Measurements from ENCODE around the gene ASTL. TPM values are rescaled to one million over a fixed set of nuclear protein-coding genes. Genes with fewer than 3 reads are reported as not detected.

The ASTL gene
- total RNA-seq, 2 donors from 2014 or later = not detected

GRCh38 chr2:96095116-96095636, 43.1 kb downstream of the ASTL start:
- intact Hi-C loops (cut with DNase I) = no loop called here
- Histone ChIP-seq H3K4me3 (no peak overlapping the region), H3K27me3 (no peaks in the 10 kb centered on the region), H3K36me3 (replicated peaks in 1 of 2; ENCODE audit: insufficient read depth in 1 of 2, low read depth in 2 of 2) (no peaks in the 10 kb centered on the region), H3K4me1 (peaks cover 19% of the 10 kb centered on the region), H3K9me3 (no peaks in the 10 kb centered on the region), H3K27ac (no peak overlapping the region)
- TF ChIP-seq POLR2A (IDR thresholded peaks at IDR 0.05) = no peak
- TF ChIP-seq, protein P1, sequence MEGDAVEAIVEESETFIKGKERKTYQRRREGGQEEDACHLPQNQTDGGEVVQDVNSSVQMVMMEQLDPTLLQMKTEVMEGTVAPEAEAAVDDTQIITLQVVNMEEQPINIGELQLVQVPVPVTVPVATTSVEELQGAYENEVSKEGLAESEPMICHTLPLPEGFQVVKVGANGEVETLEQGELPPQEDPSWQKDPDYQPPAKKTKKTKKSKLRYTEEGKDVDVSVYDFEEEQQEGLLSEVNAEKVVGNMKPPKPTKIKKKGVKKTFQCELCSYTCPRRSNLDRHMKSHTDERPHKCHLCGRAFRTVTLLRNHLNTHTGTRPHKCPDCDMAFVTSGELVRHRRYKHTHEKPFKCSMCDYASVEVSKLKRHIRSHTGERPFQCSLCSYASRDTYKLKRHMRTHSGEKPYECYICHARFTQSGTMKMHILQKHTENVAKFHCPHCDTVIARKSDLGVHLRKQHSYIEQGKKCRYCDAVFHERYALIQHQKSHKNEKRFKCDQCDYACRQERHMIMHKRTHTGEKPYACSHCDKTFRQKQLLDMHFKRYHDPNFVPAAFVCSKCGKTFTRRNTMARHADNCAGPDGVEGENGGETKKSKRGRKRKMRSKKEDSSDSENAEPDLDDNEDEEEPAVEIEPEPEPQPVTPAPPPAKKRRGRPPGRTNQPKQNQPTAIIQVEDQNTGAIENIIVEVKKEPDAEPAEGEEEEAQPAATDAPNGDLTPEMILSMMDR (IDR thresholded peaks at IDR 0.05) = no peak
- DNase-seq (no peak), ATAC-seq (no peak)
- WGBS, 2 donors = 55 to 75% methylated on average over 6 to 7 of the region's 7 CpGs

- 91 to 97% methylated on average over 4 of the region's 4 CpGs for WGBS, 2 donors
Measured at GRCh38 chr2:96093528-96093927, 44.8 kb downstream of the ASTL start.

DNA sequence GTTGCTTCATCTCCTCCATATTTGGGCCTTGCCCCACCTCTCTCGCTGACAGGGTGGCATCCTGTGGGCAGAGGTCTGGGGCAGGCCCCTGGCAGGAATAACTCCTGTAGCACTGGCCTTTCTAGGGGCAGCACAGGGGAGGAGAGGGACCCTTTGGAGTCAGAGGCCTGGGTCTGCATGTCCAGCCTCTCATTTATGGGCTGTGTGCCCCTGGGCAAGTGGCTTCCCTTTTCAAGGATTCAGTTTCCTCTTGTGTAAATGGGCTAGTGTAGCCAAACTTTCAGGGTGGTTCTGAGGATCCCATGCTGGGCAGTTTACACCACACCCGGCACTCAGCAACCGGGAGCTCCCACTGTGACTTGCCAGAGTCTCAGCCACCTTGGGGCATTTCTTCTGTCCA, 45.4 kb downstream of the ASTL start:
- WGBS, 2 donors = 69 to 89% methylated on average over 3 of the region's 3 CpGs
- H3K36me3 ChIP-seq (replicated peaks in 1 of 2; ENCODE audit: insufficient read depth in 1 of 2, low read depth in 2 of 2) = no peaks in the 10 kb centered on the region
- H3K27ac ChIP-seq = no peak overlapping the region
- H3K4me3 ChIP-seq = no peak overlapping the region
- H3K4me1 ChIP-seq = peaks cover 29% of the 10 kb centered on the region
- H3K9me3 ChIP-seq = no peaks in the 10 kb centered on the region
- ATAC-seq (no peak), DNase-seq (no peak)
- intact Hi-C loops (cut with DNase I) = no loop called here
- H3K27me3 ChIP-seq = no peaks in the 10 kb centered on the region
- TF ChIP-seq, protein P1 (IDR thresholded peaks at IDR 0.05) = no peak
- no peak for TF ChIP-seq POLR2A (IDR thresholded peaks at IDR 0.05)

More at GRCh38 chr2:96093528-96093927, 44.8 kb downstream of the ASTL start:
- Histone ChIP-seq H3K27me3 (no peaks in the 10 kb centered on the region), H3K9me3 (no peaks in the 10 kb centered on the region), H3K27ac (no peak overlapping the region), H3K36me3 (replicated peaks in 1 of 2; ENCODE audit: insufficient read depth in 1 of 2, low read depth in 2 of 2) (no peaks in the 10 kb centered on the region), H3K4me3 (no peak overlapping the region), H3K4me1 (peaks cover 29% of the 10 kb centered on the region)
- intact Hi-C loops (cut with DNase I) = no loop called here
- ATAC-seq = no peak
- TF ChIP-seq POLR2A (IDR thresholded peaks at IDR 0.05) = no peak
- TF ChIP-seq, protein P1 (IDR thresholded peaks at IDR 0.05) = no peak
- DNase-seq = no peak

DNA sequence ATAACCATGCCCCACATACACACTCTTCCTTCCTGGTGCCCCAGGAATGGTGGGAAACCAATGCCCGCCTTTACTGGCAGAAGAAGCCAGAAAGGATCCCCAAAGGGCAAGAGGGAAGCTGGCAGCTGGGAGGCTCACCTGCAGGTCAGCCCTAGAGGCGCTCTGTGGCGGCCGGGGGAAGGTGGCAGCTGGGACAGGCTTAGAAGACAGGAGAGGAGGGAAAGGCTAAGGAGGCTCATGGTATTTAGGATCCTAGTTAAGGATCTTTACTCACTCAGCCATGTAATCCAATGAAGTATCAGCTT, 45.8 kb downstream of the ASTL start:
- Histone ChIP-seq H3K27me3 (no peaks in the 10 kb centered on the region), H3K27ac (no peak overlapping the region), H3K9me3 (no peaks in the 10 kb centered on the region), H3K4me1 (peaks cover 29% of the 10 kb centered on the region), H3K4me3 (no peak overlapping the region), H3K36me3 (replicated peaks in 1 of 2; ENCODE audit: insufficient read depth in 1 of 2, low read depth in 2 of 2) (no peaks in the 10 kb centered on the region)
- ATAC-seq (no peak), DNase-seq (no peak)
- intact Hi-C loops (cut with DNase I) = no loop called here
- TF ChIP-seq, protein P1 (IDR thresholded peaks at IDR 0.05) = no peak
- TF ChIP-seq POLR2A (IDR thresholded peaks at IDR 0.05) = no peak
- WGBS, 2 donors = 94 to 98% methylated on average over 4 of the region's 4 CpGs

All from body of pancreas (tissue), 4 donors.